WTC11 (cell line): ENCODE results near the gene TRMT6. TPM values are rescaled to one million over a fixed set of nuclear protein-coding genes. Genes with fewer than 3 reads are reported as not detected.

ENCODE experiments used
- ATAC-seq: fragments of 200-7000 bp; cut with Tn5 transposase; 2 replicates; pipeline ENCODE4 v1.10.0; 2021; ENCODE audit warnings: mild to moderate bottlenecking, moderate library complexity
- CTCF ChIA-PET: fragments of 300-600 bp; sonication (Branson Sonifier 250); formaldehyde crosslinking; loops from one replicate; lab custom pipeline; 2021; ENCODE audit warnings: antibody characterized with exemption; lab: Charles Lee
- POLR2A ChIA-PET: fragments of 350-600 bp; sonication (Branson Sonifier 250); formaldehyde crosslinking; loops from one replicate; lab custom pipeline; 2021; ENCODE audit warnings: antibody characterized with exemption; lab: Charles Lee
- DNase-seq: peaks from one replicate; pipeline ENCODE4 v3.0.0; 2021; ENCODE audit warnings: low spot score
- H3K27ac Mint-ChIP-seq: 2 replicates; pipeline ENCODE4 v1.8.0; 2021; ENCODE audit warnings: mixed read lengths
- H3K27me3 Mint-ChIP-seq: 2 replicates; pipeline ENCODE4 v1.8.0; 2021; ENCODE audit warnings: low read depth, mild to moderate bottlenecking, moderate library complexity, mixed read lengths
- H3K36me3 Mint-ChIP-seq: 2 replicates; pipeline ENCODE4 v1.8.0; 2021; ENCODE audit warnings: mixed read lengths
- H3K4me1 Mint-ChIP-seq: 2 replicates; pipeline ENCODE4 v1.8.0; 2022; ENCODE audit warnings: mixed read lengths
- H3K4me3 Mint-ChIP-seq: 2 replicates; pipeline ENCODE4 v1.8.0; 2021; ENCODE audit warnings: mild to moderate bottlenecking, moderate library complexity, mixed read lengths
- H3K9me3 Mint-ChIP-seq: 2 replicates; pipeline ENCODE4 v1.8.0; 2021; ENCODE audit warnings: mixed read lengths
- FOXP1 ChIP-seq: sonication (generic); formaldehyde crosslinking; IDR thresholded peaks from 2 replicates; pipeline ENCODE4 v1.8.0; 2022; ENCODE audit warnings: missing genetic modification reagents, mild to moderate bottlenecking, moderate library complexity, borderline replicate concordance
- JUN ChIP-seq: sonication (generic); formaldehyde crosslinking; IDR thresholded peaks from 2 replicates; pipeline ENCODE4 v1.8.0; 2023; ENCODE audit warnings: mild to moderate bottlenecking, missing genetic modification reagents
- NR1H2 ChIP-seq: sonication (generic); formaldehyde crosslinking; IDR thresholded peaks from 2 replicates; pipeline ENCODE4 v1.9.0; 2021; ENCODE audit warnings: mild to moderate bottlenecking, moderate library complexity, missing genetic modification reagents
- NR3C1 ChIP-seq: sonication (generic); formaldehyde crosslinking; conservative IDR thresholded peaks from 2 replicates; pipeline ENCODE4 v1.8.1; 2023; ENCODE audit warnings: low read depth, mild to moderate bottlenecking, missing genetic modification reagents
- SOX15 ChIP-seq: fragments of 250-450 bp; sonication (Bioruptor Pico); IDR thresholded peaks from 2 replicates; pipeline ENCODE4 v1.9.0; 2021; ENCODE audit warnings: mild to moderate bottlenecking
- SP1 ChIP-seq: sonication (generic); formaldehyde crosslinking; conservative IDR thresholded peaks from 2 replicates; pipeline ENCODE4 v1.8.1; 2022; ENCODE audit warnings: missing genetic modification reagents
- TCF7 ChIP-seq: sonication (generic); formaldehyde crosslinking; IDR thresholded peaks from 2 replicates; pipeline ENCODE4 v1.8.0; 2022; ENCODE audit warnings: mild to moderate bottlenecking, low read depth, missing genetic modification reagents, moderate library complexity
- TEAD4 ChIP-seq: sonication (generic); formaldehyde crosslinking; IDR thresholded peaks from 2 replicates; pipeline ENCODE4 v1.8.0; 2022; ENCODE audit warnings: mild to moderate bottlenecking, missing genetic modification reagents
- ZNF416 ChIP-seq: fragments of 250-450 bp; sonication (Bioruptor Pico); IDR thresholded peaks from 2 replicates; pipeline ENCODE4 v1.9.0; 2021; ENCODE audit warnings: mild to moderate bottlenecking, inconsistent platforms
- ZNF423 ChIP-seq: fragments of 250-450 bp; sonication (Bioruptor Pico); IDR thresholded peaks from 2 replicates; pipeline ENCODE4 v2.1.2; 2022; ENCODE audit warnings: mild to moderate bottlenecking, moderate library complexity
- ZNF671 ChIP-seq: fragments of 250-450 bp; sonication (Bioruptor Pico); IDR thresholded peaks from 2 replicates; pipeline ENCODE4 v1.8.0; 2021; ENCODE audit warnings: mild to moderate bottlenecking
- total RNA-seq: library from RNA; stranded (reverse); gene quantifications from 3 replicates; pipeline ENCODE4 v1.2.3, GENCODE V29; 2021
- TF ChIP-seq, protein P1 (sequence below): sonication (generic); formaldehyde crosslinking; IDR thresholded peaks from 2 replicates; pipeline ENCODE4 v1.8.1; 2023; ENCODE audit warnings: mild to moderate bottlenecking, missing genetic modification reagents, moderate library complexity
- TF ChIP-seq, protein P2 (sequence below): sonication (generic); formaldehyde crosslinking; IDR thresholded peaks from 2 replicates; pipeline ENCODE4 v1.8.1; 2023; ENCODE audit warnings: mild to moderate bottlenecking, missing genetic modification reagents
- TF ChIP-seq, protein P3 (sequence below): fragments of 250-450 bp; sonication (Bioruptor Pico); IDR thresholded peaks from 2 replicates; pipeline ENCODE4 v2.1.2; 2022; ENCODE audit warnings: mild to moderate bottlenecking, moderate library complexity
- TF ChIP-seq, protein P4 (sequence below): sonication (generic); formaldehyde crosslinking; IDR thresholded peaks from 2 replicates; pipeline ENCODE4 v1.8.1; 2022; ENCODE audit warnings: low read depth, missing genetic modification reagents, borderline replicate concordance
- TF ChIP-seq, protein P5 (sequence below): sonication (generic); formaldehyde crosslinking; IDR thresholded peaks from 2 replicates; pipeline ENCODE4 v1.8.0; 2022; ENCODE audit warnings: mild to moderate bottlenecking, missing genetic modification reagents
- TF ChIP-seq, protein P6 (sequence below): sonication (generic); formaldehyde crosslinking; IDR thresholded peaks from 2 replicates; pipeline ENCODE4 v1.8.0; 2022; ENCODE audit warnings: mild to moderate bottlenecking, missing genetic modification reagents

TRMT6 gene
- total RNA-seq, 1 experiment from 2014 or later: 17.2 TPM

DNA sequence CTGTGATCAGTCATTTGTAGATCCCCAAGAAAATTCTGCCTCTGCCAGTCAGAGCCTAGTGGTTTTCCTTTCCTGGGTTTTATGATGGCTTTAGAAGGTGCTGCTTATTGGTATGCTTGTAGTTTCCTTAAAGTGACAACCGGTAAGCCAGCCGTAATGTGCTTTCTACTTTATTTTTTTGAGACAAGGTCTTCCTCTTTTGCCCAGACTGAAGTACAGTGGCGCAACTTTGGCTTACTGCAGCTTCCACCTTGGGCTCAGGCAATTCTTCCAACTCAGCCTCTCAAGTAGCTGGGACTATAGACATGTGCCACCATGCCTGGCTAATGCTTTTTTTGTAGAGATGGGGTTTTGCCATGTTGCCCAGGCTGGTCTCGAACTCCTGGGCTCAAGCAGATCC lies 23.6 kb upstream of the TRMT6 start:
- ATAC-seq: no peak
- no peaks in the 10 kb centered on the region for H3K9me3 Mint-ChIP-seq
- peaks cover 15% of the 10 kb centered on the region for H3K4me1 Mint-ChIP-seq
- ChIA-PET CTCF (no interaction called here), POLR2A (no interaction called here)
- peaks cover 61% of the 10 kb centered on the region for H3K36me3 Mint-ChIP-seq
- H3K27me3 Mint-ChIP-seq: peaks cover 50% of the 10 kb centered on the region
- no peak overlapping the region for H3K4me3 Mint-ChIP-seq
- H3K27ac Mint-ChIP-seq: no peak overlapping the region
- TF ChIP-seq TEAD4 (CRISPR knock-in tag) (no peak), ZNF671 (CRISPR knock-in tag) (no peak), SOX15 (no peak)
- TF ChIP-seq, protein P1, sequence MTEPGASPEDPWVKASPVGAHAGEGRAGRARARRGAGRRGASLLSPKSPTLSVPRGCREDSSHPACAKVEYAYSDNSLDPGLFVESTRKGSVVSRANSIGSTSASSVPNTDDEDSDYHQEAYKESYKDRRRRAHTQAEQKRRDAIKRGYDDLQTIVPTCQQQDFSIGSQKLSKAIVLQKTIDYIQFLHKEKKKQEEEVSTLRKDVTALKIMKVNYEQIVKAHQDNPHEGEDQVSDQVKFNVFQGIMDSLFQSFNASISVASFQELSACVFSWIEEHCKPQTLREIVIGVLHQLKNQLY (CRISPR knock-in tag): no peak
- TF ChIP-seq, protein P2, sequence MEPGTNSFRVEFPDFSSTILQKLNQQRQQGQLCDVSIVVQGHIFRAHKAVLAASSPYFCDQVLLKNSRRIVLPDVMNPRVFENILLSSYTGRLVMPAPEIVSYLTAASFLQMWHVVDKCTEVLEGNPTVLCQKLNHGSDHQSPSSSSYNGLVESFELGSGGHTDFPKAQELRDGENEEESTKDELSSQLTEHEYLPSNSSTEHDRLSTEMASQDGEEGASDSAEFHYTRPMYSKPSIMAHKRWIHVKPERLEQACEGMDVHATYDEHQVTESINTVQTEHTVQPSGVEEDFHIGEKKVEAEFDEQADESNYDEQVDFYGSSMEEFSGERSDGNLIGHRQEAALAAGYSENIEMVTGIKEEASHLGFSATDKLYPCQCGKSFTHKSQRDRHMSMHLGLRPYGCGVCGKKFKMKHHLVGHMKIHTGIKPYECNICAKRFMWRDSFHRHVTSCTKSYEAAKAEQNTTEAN (CRISPR knock-in tag): no peak
- TF ChIP-seq, protein P3, sequence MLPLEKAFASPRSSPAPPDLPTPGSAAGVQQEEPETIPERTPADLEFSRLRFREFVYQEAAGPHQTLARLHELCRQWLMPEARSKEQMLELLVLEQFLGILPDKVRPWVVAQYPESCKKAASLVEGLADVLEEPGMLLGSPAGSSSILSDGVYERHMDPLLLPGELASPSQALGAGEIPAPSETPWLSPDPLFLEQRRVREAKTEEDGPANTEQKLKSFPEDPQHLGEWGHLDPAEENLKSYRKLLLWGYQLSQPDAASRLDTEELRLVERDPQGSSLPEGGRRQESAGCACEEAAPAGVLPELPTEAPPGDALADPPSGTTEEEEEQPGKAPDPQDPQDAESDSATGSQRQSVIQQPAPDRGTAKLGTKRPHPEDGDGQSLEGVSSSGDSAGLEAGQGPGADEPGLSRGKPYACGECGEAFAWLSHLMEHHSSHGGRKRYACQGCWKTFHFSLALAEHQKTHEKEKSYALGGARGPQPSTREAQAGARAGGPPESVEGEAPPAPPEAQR (CRISPR knock-in tag): no peak
- TF ChIP-seq, protein P4, sequence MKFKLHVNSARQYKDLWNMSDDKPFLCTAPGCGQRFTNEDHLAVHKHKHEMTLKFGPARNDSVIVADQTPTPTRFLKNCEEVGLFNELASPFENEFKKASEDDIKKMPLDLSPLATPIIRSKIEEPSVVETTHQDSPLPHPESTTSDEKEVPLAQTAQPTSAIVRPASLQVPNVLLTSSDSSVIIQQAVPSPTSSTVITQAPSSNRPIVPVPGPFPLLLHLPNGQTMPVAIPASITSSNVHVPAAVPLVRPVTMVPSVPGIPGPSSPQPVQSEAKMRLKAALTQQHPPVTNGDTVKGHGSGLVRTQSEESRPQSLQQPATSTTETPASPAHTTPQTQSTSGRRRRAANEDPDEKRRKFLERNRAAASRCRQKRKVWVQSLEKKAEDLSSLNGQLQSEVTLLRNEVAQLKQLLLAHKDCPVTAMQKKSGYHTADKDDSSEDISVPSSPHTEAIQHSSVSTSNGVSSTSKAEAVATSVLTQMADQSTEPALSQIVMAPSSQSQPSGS (CRISPR knock-in tag): no peak
- DNase-seq: no peak

DNA sequence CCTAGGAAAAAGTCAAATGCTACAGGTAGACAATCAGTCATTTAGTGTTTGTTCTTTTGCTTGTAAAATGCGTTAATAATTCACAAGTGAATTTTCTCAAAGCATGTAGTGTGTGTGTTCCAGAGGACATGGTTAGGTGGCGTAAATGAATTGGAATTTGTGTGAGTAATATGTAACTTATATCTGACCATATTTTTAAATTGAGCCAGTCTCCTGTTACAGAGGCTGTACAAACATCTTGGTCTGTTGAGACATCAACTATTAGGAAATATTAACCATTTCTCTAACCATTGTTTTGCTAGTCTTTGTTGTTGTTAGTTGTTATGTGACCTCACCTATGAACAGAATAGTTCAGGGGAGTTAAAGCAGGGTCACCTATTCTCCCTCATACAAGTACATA lies 22.8 kb upstream of the TRMT6 start:
- no peak for DNase-seq
- Mint-ChIP-seq H3K36me3 (peaks cover 62% of the 10 kb centered on the region), H3K27me3 (peaks cover 58% of the 10 kb centered on the region)
- CTCF ChIA-PET: interaction anchor here (1.4 kb wide), 1 partner anchor 416 kb away, joined by 3 read pairs; no protein-coding TSS in a partner anchor
- no peak for TF ChIP-seq NR1H2
- TF ChIP-seq JUN (CRISPR knock-in tag): no peak
- TF ChIP-seq NR3C1 (CRISPR knock-in tag): no peak
- TF ChIP-seq ZNF416 (CRISPR knock-in tag): no peak
- TF ChIP-seq, protein P5, sequence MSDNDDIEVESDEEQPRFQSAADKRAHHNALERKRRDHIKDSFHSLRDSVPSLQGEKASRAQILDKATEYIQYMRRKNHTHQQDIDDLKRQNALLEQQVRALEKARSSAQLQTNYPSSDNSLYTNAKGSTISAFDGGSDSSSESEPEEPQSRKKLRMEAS (CRISPR knock-in tag): no peak
- no peak for TF ChIP-seq TCF7
- TF ChIP-seq FOXP1 (CRISPR knock-in tag): no peak
- TF ChIP-seq, all 79 proteins: peak for 0
- Mint-ChIP-seq H3K9me3 (no peaks in the 10 kb centered on the region), H3K4me1 (peaks cover 15% of the 10 kb centered on the region), H3K27ac (no peak overlapping the region), H3K4me3 (no peak overlapping the region)
- POLR2A ChIA-PET: no interaction called here
- ATAC-seq: no peak

DNA sequence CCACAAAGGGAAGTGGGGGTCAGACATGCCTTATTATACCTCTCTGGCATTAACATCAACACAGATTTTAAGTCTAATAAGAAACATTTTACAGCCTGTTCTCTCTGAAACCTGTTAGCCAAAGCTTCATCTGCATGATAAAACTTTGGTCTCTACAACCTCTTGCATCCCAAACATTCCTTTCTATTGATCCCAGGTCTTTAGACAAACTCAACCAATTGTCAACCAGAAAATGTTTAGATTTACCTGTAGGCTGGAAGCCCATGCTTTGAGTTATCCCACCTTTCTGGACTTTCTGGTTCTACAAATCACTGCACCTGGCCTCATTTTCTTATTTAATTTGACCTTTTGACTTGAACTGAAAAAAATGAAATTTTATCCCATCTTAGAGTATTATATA lies 20.9 kb upstream of the TRMT6 start:
- POLR2A ChIA-PET: no interaction called here
- ATAC-seq: 0 out of 2 replicates have a peak, but pooled peaks have one; percentile 45

More for the DNA sequence above, 20.9 kb upstream of the TRMT6 start:
- Mint-ChIP-seq H3K9me3 (no peaks in the 10 kb centered on the region), H3K27ac (no peak overlapping the region), H3K27me3 (peaks cover 78% of the 10 kb centered on the region), H3K4me3 (no peak overlapping the region), H3K36me3 (peaks cover 73% of the 10 kb centered on the region), H3K4me1 (peaks cover 15% of the 10 kb centered on the region)
- no peak for DNase-seq
- TF ChIP-seq, protein P6, sequence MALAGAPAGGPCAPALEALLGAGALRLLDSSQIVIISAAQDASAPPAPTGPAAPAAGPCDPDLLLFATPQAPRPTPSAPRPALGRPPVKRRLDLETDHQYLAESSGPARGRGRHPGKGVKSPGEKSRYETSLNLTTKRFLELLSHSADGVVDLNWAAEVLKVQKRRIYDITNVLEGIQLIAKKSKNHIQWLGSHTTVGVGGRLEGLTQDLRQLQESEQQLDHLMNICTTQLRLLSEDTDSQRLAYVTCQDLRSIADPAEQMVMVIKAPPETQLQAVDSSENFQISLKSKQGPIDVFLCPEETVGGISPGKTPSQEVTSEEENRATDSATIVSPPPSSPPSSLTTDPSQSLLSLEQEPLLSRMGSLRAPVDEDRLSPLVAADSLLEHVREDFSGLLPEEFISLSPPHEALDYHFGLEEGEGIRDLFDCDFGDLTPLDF: no peak
- TF ChIP-seq SP1 (no peak), ZNF423 (CRISPR knock-in tag) (no peak), FOXP1 (CRISPR knock-in tag) (no peak)
- CTCF ChIA-PET: no interaction called here
